MM.1S (cell line): ENCODE results near the gene ST7.
"Not testable (repeated sequence)": the region's sequence is repeated elsewhere in the genome, so short reads cannot be mapped to it uniquely, and the experiment has no call there.

Experiments used
- DNase-seq: peaks from one replicate; pipeline ENCODE4 v3.0.0-alpha.2; 2015
- H2AFZ ChIP-seq: fragments of 300-600 bp; sonication (generic); 2 replicates; pipeline ENCODE4 v1.6.0; 2016; ENCODE audit warnings: antibody characterized with exemption, low read length
- H3F3A ChIP-seq: fragments of 300-600 bp; sonication (generic); 2 replicates; pipeline ENCODE4 v1.6.1; 2016; ENCODE audit warnings: mild to moderate bottlenecking, antibody characterized with exemption, low read length, moderate library complexity, mixed read lengths; ENCODE audit not compliant: insufficient read depth
- H3K27ac ChIP-seq: fragments of 300-600 bp; sonication (generic); 2 replicates; pipeline ENCODE4 v1.5.1; 2016; ENCODE audit warnings: mild to moderate bottlenecking, low read length
- H3K27me3 ChIP-seq: fragments of 300-600 bp; sonication (generic); replicated peaks from 2 replicates; pipeline ENCODE4 v1.6.0; 2016; ENCODE audit warnings: low read length; ENCODE audit not compliant: insufficient read depth
- H3K36me3 ChIP-seq: fragments of 300-600 bp; sonication (generic); replicated peaks from 2 replicates; pipeline ENCODE4 v1.6.1; 2016; ENCODE audit warnings: mild to moderate bottlenecking, low read length, mixed read lengths; ENCODE audit not compliant: insufficient read depth
- H3K4me1 ChIP-seq: fragments of 300-600 bp; sonication (generic); 2 replicates; pipeline ENCODE4 v1.6.1; 2016; ENCODE audit warnings: low read length, mixed read lengths
- H3K4me2 ChIP-seq: fragments of 300-600 bp; sonication (generic); 2 replicates; pipeline ENCODE4 v1.6.0; 2016; ENCODE audit warnings: low read depth, low read length
- H3K4me3 ChIP-seq: fragments of 300-600 bp; sonication (generic); 2 replicates; pipeline ENCODE4 v1.5.1; 2016; ENCODE audit warnings: low read length, mixed read lengths
- H3K79me2 ChIP-seq: fragments of 300-600 bp; sonication (generic); 2 replicates; pipeline ENCODE4 v1.6.1; 2016; ENCODE audit warnings: mixed run types, low read length, mixed read lengths
- H3K9ac ChIP-seq: fragments of 300-600 bp; sonication (generic); 2 replicates; pipeline ENCODE4 v1.6.1; 2016; ENCODE audit warnings: low read length, mixed read lengths
- H3K9me2 ChIP-seq: fragments of 300-600 bp; sonication (generic); replicated peaks from 2 replicates; pipeline ENCODE4 v1.6.1; 2016; ENCODE audit warnings: mild to moderate bottlenecking, low read length, mixed read lengths; ENCODE audit not compliant: insufficient read depth
- H3K9me3 ChIP-seq: fragments of 300-600 bp; sonication (generic); replicated peaks from 2 replicates; pipeline ENCODE4 v1.6.1; 2016; ENCODE audit warnings: mild to moderate bottlenecking, low read length, mixed read lengths; ENCODE audit not compliant: insufficient read depth
- H4K20me1 ChIP-seq: fragments of 300-600 bp; sonication (generic); 2 replicates; pipeline ENCODE4 v1.6.1; 2016; ENCODE audit warnings: mild to moderate bottlenecking, low read length, moderate library complexity, mixed read lengths; ENCODE audit not compliant: insufficient read depth
- EZH2 ChIP-seq: fragments of 300-600 bp; sonication (generic); optimal IDR thresholded peaks from 2 replicates; pipeline ENCODE3; 2017; ENCODE audit warnings: low read depth, mild to moderate bottlenecking, antibody characterized with exemption, low read length, mixed read lengths
- EZH2phosphoT487 ChIP-seq: fragments of 300-600 bp; sonication (generic); IDR thresholded peaks from 2 replicates; pipeline ENCODE4 v1.6.1; 2018; ENCODE audit warnings: antibody characterized with exemption, low read length
- TF ChIP-seq, protein P1 (sequence below): fragments of 300-600 bp; sonication (generic); IDR thresholded peaks from 2 replicates; pipeline ENCODE4 v1.5.1; 2016; ENCODE audit warnings: antibody characterized with exemption, low read length, mixed read lengths

The ST7 gene

DNA sequence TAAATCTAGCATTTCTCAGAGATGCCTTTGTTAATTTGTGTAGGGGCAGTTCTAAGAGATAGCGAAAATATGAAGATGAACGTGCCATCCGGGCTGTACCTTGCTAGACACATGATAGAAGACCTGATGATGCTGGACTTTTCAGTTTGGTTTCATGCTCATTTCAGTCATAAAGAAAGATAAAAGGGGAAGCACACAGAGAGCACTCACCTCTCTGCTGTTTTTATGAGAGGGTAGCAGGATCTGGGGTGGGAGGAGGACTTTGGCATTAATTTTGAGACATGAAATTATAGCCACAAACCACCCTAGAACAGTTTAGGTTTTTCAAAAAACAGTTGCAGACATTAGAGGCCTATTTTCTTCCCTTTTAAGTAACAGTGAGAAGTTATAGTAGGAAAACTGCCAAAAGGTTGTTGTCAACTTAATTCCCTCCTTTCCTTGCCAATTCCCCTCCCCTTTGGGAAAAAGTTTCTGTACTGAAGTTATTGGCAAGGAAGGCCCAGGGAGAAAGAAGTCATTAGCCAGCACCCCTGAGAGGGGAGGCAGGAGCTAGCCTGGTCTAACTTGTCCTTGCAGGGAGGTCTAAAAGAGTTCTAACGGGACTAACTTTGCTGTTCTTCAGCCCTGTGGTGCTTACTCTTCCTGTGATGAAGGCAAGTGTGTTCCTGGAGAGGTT, 2.6 kb downstream of the ST7 start:
- Histone ChIP-seq H3K79me2 (peaks cover 68% of the 10 kb centered on the region), H3K9me3 (no peaks in the 10 kb centered on the region), H3K9me2 (no peaks in the 10 kb centered on the region), H3K36me3 (no peaks in the 10 kb centered on the region), H3K4me2 (no peak overlapping the region), H3K4me1 (peaks cover 15% of the 10 kb centered on the region), H3K27ac (no peak overlapping the region), H3K4me3 (no peak overlapping the region), H3F3A (peaks cover 5% of the 10 kb centered on the region), H3K9ac (no peak overlapping the region), H2AFZ (no peak overlapping the region), H4K20me1 (no peaks in the 10 kb centered on the region), H3K27me3 (no peaks in the 10 kb centered on the region)
- TF ChIP-seq EZH2phosphoT487, result no peak
- TF ChIP-seq, protein P1, sequence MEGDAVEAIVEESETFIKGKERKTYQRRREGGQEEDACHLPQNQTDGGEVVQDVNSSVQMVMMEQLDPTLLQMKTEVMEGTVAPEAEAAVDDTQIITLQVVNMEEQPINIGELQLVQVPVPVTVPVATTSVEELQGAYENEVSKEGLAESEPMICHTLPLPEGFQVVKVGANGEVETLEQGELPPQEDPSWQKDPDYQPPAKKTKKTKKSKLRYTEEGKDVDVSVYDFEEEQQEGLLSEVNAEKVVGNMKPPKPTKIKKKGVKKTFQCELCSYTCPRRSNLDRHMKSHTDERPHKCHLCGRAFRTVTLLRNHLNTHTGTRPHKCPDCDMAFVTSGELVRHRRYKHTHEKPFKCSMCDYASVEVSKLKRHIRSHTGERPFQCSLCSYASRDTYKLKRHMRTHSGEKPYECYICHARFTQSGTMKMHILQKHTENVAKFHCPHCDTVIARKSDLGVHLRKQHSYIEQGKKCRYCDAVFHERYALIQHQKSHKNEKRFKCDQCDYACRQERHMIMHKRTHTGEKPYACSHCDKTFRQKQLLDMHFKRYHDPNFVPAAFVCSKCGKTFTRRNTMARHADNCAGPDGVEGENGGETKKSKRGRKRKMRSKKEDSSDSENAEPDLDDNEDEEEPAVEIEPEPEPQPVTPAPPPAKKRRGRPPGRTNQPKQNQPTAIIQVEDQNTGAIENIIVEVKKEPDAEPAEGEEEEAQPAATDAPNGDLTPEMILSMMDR, result no peak
- TF ChIP-seq EZH2, result no peak
- DNase-seq, result no peak

DNA sequence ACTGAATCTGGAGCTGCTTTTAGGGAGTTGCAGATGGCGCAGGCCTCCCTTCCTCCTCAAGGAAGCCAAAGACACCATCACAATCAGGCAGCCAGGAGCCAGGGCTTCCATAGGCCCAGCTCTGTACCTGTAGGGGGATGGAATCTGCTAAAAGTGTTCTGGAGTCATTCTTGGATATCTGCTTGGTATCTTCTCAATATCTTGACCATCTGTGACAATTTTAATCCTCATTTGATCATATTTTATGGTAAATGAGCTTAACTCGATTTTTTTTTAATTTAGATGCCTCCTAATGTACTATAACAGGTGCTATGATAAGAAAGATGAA, 3.1 kb downstream of the ST7 start:
- Histone ChIP-seq H3K9me3 (no peaks in the 10 kb centered on the region), H3K4me2 (no peak overlapping the region), H4K20me1 (no peaks in the 10 kb centered on the region), H2AFZ (no peak overlapping the region), H3K27ac (no peak overlapping the region), H3K4me3 (no peak overlapping the region), H3K36me3 (no peaks in the 10 kb centered on the region), H3K9ac (no peak overlapping the region), H3F3A (peaks cover 5% of the 10 kb centered on the region), H3K27me3 (no peaks in the 10 kb centered on the region), H3K4me1 (peaks cover 15% of the 10 kb centered on the region), H3K9me2 (no peaks in the 10 kb centered on the region), H3K79me2 (peaks cover 73% of the 10 kb centered on the region)
- TF ChIP-seq EZH2, result no peak
- TF ChIP-seq, protein P1, result no peak
- TF ChIP-seq EZH2phosphoT487, result no peak
- DNase-seq, result no peak

DNA sequence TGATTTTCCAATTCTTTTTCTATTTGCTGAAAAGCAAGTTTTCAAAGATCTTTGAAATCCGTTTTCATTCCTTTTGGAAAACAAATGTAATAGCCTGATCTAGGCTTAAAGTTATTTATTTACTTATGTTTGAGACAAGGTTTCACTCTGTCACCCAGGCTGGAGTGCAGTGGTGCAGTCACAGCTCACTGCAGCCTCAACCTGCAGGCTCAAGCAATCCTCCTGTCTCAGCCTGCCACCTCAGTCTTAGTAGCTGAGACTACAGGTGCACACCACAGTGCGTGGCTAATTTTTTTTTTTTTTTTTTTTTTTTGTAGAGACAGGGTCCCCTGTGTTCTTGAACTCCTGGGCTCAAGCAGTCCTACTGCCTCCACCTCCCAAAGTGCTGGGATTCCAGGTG, 4.6 kb downstream of the ST7 start:
- Histone ChIP-seq H3K4me2 (no peak overlapping the region), H3F3A (peaks cover 3% of the 10 kb centered on the region), H3K79me2 (peaks cover 85% of the 10 kb centered on the region), H3K36me3 (no peaks in the 10 kb centered on the region), H3K4me3 (no peak overlapping the region), H2AFZ (no peak overlapping the region), H3K27me3 (no peaks in the 10 kb centered on the region), H3K4me1 (peaks cover 13% of the 10 kb centered on the region), H3K27ac (no peak overlapping the region), H4K20me1 (no peaks in the 10 kb centered on the region), H3K9me3 (no peaks in the 10 kb centered on the region), H3K9me2 (no peaks in the 10 kb centered on the region), H3K9ac (no peak overlapping the region)
- TF ChIP-seq, protein P1, result no peak
- TF ChIP-seq EZH2phosphoT487 (no peak), EZH2 (no peak)
- DNase-seq, result peak; percentile 72

DNA sequence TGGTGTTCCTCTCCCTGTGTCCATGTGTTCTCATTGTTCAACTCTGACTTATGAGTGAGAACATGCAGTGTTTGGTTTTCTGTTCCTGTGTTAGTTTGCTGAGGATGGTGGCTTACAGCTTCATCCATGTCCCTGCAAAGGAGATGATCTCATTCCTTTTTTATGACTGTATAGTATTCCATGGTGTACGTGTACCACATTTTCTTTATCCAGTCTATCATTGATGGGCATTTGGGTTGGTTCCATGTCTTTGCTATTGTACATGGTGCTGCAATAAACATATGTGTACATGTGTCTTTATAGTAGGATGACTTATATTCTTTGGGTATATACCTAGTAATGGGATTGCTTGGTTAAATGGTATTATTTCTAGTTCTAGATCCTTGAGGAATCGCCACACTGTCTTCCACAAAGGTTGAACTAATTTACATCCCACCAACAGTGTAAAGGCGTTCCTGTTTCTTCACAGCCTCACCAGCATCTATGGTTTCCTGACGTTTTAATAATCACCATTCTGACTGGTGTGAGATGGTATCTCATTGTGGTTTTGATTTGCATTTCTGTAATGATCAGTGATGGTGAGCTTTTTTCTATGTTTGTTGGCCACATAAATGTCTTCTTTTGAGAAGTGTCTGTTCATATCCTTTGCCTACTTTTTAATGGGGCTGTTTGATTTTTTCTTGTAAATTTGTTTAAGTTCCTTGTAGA, 8.8 kb downstream of the ST7 start:
- not testable (repeated sequence) for DNase-seq, H3K27ac ChIP-seq, H2AFZ ChIP-seq, H3K9ac ChIP-seq, H3K27me3 ChIP-seq, H4K20me1 ChIP-seq, H3K36me3 ChIP-seq, H3K4me1 ChIP-seq, H3K9me2 ChIP-seq, H3F3A ChIP-seq, H3K9me3 ChIP-seq, H3K4me3 ChIP-seq, H3K4me2 ChIP-seq
- H3K79me2 ChIP-seq, result peaks cover 86% of the 10 kb centered on the region
